ENCODE results near the gene TYW1B.
"Not testable (repeated sequence)": the region's sequence is repeated elsewhere in the genome, so short reads cannot be mapped to it uniquely, and the experiment has no call there.

TYW1B gene

DNA sequence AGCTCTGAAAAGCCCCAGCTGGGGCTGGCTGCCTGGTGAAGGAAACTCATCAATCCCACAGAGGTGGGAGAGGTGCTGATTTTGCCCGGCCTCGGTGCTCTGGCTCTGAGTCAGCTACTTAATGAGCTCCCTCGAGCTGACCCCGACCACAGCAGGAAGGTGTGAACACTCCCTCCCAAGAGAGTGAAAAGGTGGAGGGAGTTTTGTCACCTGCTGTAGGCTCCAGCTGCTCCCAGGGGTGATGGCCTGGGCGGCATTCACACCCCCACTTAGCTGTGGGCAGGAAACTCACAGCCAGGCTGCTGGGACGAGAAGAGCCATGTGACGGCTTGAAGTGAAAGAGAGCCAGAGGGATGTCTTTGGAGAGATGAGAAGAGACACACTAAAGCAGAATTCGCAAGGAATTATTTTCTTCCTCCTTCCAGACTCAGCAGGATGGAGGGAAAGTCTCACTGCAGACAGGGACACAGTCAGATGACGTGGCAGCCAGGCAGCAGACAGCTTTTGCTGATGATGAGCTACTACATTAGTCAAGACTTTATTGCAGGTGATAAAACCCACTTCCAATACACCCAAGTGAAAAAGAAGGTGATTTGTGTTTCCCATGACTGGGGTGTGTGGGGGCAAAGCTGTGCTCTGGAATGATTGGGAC, 281.3 kb downstream of the TYW1B start:
- H3K4me1 ChIP-seq, H3K36me3 ChIP-seq, H3K27me3 ChIP-seq, H3K27ac ChIP-seq, H3K4me3 ChIP-seq, H3K9ac ChIP-seq, H4K20me1 ChIP-seq: not testable (repeated sequence)
- Histone ChIP-seq H3K9me3 (replicated peaks in 1 of 11) (peaks cover 0 to 10% (median 7%) of the 10 kb centered on the region in 11 experiments; a peak in 10 of 22 replicates), H3K4me2 (peak overlapping the region in 3 of 11 experiments; percentile 18 to 28 (median 18); a peak in 1 of 22 replicates)

- not testable (repeated sequence) for H3K4me3 ChIP-seq; H3K27ac ChIP-seq; H3K4me1 ChIP-seq; H4K20me1 ChIP-seq; H3K4me2 ChIP-seq; H3K9ac ChIP-seq; H3K27me3 ChIP-seq; H3K9me3 ChIP-seq (replicated peaks in 1 of 11); H3K36me3 ChIP-seq
These were observed 283.5 kb downstream of the TYW1B start for GRCh38 chr7:72544531-72544930.

- TF ChIP-seq Cebpa-rat (IDR thresholded peaks at IDR 0.05): no peak
- no peaks in the 10 kb centered on the region for H3K27me3 ChIP-seq
- H3K9ac ChIP-seq: no peak overlapping the region
- no peak overlapping the region for H3K4me3 ChIP-seq
- no peak overlapping the region for H3K27ac ChIP-seq
- no peaks in the 10 kb centered on the region for H4K20me1 ChIP-seq
- no peaks in the 10 kb centered on the region for H3K4me1 ChIP-seq
- H3K9me3 ChIP-seq (replicated peaks in 1 of 11): no peaks in the 10 kb centered on the region
- no peaks in the 10 kb centered on the region for H3K36me3 ChIP-seq
- no peak overlapping the region for H3K4me2 ChIP-seq
These were observed 287.1 kb downstream of the TYW1B start for GRCh38 chr7:72540923-72541322.

DNA sequence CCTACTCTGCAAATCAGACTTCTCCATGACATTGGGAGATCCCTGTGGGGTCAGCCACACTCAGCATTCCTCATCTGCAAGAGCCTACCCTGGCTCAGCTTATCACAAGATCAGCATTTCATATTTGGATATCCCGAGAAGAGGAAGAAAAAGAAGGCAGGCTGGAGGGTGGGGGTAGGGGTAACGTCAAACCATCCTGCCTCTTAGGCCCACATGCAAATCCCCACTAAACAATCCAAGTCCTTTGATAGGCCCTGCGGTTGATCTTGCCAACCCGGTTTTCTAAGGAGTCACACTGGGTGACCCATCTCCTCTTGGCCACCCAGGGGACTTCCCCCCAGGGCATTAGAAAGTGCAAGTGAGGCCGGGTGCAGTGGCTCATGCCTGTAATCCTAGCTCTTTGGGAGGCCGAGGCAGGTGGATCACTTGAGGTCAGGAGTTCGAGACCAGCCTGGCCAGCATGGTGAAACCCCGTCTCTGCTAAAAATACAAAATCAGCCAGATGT, 287.8 kb downstream of the TYW1B start:
- no peak for TF ChIP-seq Cebpa-rat (IDR thresholded peaks at IDR 0.05)
- Histone ChIP-seq H3K36me3 (no peaks in the 10 kb centered on the region), H3K4me2 (no peak overlapping the region), H3K4me3 (no peak overlapping the region), H3K27ac (no peak overlapping the region), H3K27me3 (no peaks in the 10 kb centered on the region), H3K4me1 (no peaks in the 10 kb centered on the region), H3K9ac (no peak overlapping the region), H3K9me3 (replicated peaks in 1 of 11) (no peaks in the 10 kb centered on the region), H4K20me1 (no peaks in the 10 kb centered on the region)

DNA sequence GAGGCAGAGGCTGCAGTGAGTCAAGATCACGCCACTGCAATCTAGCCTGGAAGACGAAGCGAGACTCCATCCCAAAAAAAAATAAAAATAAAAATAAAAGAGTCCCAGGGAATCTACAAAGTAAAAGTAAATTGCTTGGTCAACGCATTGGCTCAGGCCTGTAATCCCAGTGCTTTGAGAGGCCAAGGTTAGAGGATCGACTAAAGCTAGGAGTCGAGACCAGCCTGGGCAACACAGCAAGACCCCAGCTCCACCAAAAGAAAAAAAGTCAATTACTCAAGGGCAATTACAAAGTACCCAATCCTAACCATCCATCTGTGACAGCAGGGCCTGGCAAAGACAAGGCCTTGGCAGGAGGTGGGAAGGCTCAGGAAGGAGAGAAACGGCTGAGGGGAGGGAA, 288.3 kb downstream of the TYW1B start:
- no peak for TF ChIP-seq Cebpa-rat (IDR thresholded peaks at IDR 0.05)
- H3K9ac ChIP-seq: no peak overlapping the region

DNA sequence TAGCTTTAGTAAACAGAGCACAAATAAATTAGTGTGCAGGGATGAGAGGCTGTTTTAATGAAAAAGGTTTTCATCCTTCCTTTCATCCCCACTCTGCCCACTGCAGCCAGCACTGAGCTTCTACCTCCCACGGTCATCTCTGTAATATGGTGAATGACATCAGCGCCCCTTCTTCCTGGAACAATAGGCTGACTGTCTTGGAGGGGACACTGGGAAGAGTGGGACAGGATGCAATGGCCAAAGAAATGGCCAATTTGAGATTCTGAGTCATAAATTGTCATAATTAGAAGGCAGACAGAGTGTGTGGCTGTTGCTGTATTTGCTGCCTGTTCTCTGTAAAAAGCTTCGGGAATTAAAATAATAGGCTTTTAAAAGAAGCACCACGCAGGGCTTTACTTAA, 289.1 kb downstream of the TYW1B start:
- H3K4me2 ChIP-seq: no peak overlapping the region
- TF ChIP-seq Cebpa-rat (IDR thresholded peaks at IDR 0.05): no peak

More for the DNA sequence above, 288.3 kb downstream of the TYW1B start:
- no peaks in the 10 kb centered on the region for H4K20me1 ChIP-seq
- no peaks in the 10 kb centered on the region for H3K27me3 ChIP-seq
- no peaks in the 10 kb centered on the region for H3K9me3 ChIP-seq (replicated peaks in 1 of 11)
- no peak overlapping the region for H3K4me3 ChIP-seq
- no peaks in the 10 kb centered on the region for H3K36me3 ChIP-seq
- H3K27ac ChIP-seq: no peak overlapping the region
- H3K4me2 ChIP-seq: no peak overlapping the region
- no peaks in the 10 kb centered on the region for H3K4me1 ChIP-seq

GRCh38 chr7:72538147-72538546, 289.9 kb downstream of the TYW1B start:
- Histone ChIP-seq H3K9me3 (replicated peaks in 1 of 11) (no peaks in the 10 kb centered on the region), H3K27ac (no peak overlapping the region), H4K20me1 (no peaks in the 10 kb centered on the region), H3K27me3 (no peaks in the 10 kb centered on the region), H3K9ac (no peak overlapping the region), H3K4me3 (no peak overlapping the region), H3K4me2 (no peak overlapping the region), H3K4me1 (no peaks in the 10 kb centered on the region), H3K36me3 (no peaks in the 10 kb centered on the region)
- no peak for TF ChIP-seq Cebpa-rat (IDR thresholded peaks at IDR 0.05)

More for the DNA sequence above, 289.1 kb downstream of the TYW1B start:
- no peaks in the 10 kb centered on the region for H3K4me1 ChIP-seq
- H3K9ac ChIP-seq: no peak overlapping the region
- no peak overlapping the region for H3K4me3 ChIP-seq
- H3K27ac ChIP-seq: no peak overlapping the region
- no peaks in the 10 kb centered on the region for H3K36me3 ChIP-seq
- no peaks in the 10 kb centered on the region for H3K27me3 ChIP-seq
- no peaks in the 10 kb centered on the region for H3K9me3 ChIP-seq (replicated peaks in 1 of 11)
- H4K20me1 ChIP-seq: no peaks in the 10 kb centered on the region

- H3K27ac ChIP-seq; H3K4me3 ChIP-seq; H3K9me3 ChIP-seq (replicated peaks in 1 of 11); H3K27me3 ChIP-seq; H3K9ac ChIP-seq; H3K4me2 ChIP-seq; H3K4me1 ChIP-seq; H4K20me1 ChIP-seq; H3K36me3 ChIP-seq: not testable (repeated sequence)
These were observed 292.0 kb downstream of the TYW1B start for GRCh38 chr7:72536038-72536437.

DNA sequence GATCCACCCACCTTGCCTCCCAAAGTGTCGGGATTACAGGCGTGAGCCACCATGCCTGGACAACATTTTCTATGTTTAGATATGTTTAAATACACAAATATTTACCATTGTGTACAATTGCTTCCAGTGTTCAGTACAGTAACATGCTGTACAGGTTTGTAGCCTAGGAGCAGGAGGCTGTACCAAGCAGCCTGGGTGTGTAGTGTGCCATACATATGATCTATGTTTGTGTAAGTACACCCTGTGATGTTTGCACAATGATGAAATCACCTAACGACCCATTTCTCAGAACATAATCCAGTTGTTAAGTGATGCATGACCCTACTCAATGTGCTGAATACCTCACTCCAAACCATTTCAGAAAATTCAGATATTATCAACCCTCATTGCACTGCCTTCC, 297.0 kb downstream of the TYW1B start:
- H3K4me3 ChIP-seq; H4K20me1 ChIP-seq; H3K9ac ChIP-seq; H3K27ac ChIP-seq; H3K36me3 ChIP-seq; H3K27me3 ChIP-seq; H3K4me2 ChIP-seq; H3K9me3 ChIP-seq (replicated peaks in 1 of 11); H3K4me1 ChIP-seq: not testable (repeated sequence)

All from BLaER1 treated with 17β-estradiol and CSF1 and Interleukin-3, amounts not matched to agents 10 nM and 100 nM (cell line).